Measurements from ENCODE around the gene IGFLR1. TPM values are rescaled to one million over a fixed set of nuclear protein-coding genes. Genes with fewer than 3 reads are reported as not detected.

The IGFLR1 gene
- total RNA-seq, 2 donors from 2014 or later, result 6.0 to 11.2 TPM

DNA sequence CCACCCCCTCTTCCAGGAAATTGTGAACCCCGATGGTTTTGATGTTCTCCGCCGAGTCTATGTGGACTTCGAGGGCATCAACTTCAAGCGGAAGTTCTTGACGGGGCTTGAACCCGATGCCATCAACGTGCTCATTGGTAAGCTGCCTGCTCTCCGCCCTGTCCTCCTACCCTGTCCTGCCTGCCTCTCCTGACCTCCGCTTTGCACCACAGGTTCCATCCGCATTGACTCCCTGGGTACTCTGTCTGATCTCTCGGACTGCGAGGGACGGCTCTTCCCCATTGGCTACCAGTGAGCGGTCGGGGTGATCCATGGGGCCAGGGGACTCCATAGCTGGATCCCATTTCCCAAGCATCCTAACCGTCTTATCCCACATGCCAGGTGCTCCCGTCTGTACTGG, 11.9 kb downstream of the IGFLR1 start:
- no peak overlapping the region for H3K27ac ChIP-seq
- TF ChIP-seq CTCF (IDR thresholded peaks at IDR 0.05), result no peak
- TF ChIP-seq POLR2A (IDR thresholded peaks at IDR 0.05), result no peak
- H3K36me3 ChIP-seq (replicated peaks in 1 of 2; ENCODE audit: insufficient read depth in 1 of 2, low read depth in 2 of 2), result peaks cover 13 to 58% of the 10 kb centered on the region in 2 donors
- H3K4me1 ChIP-seq, result no peaks in the 10 kb centered on the region
- H3K9me3 ChIP-seq, result no peaks in the 10 kb centered on the region
- DNase-seq (no peak), ATAC-seq (no peak)
- H3K27me3 ChIP-seq, result no peaks in the 10 kb centered on the region
- 93 to 94% methylated on average over 14 to 18 of the region's 18 CpGs for WGBS, 2 donors
- H3K4me3 ChIP-seq, result no peak overlapping the region
- intact Hi-C loops (cut with DNase I), result no loop called here

- DNase-seq, result no peak
- no peak for TF ChIP-seq CTCF (IDR thresholded peaks at IDR 0.05)
- no peak for TF ChIP-seq POLR2A (IDR thresholded peaks at IDR 0.05)
These were observed 12.5 kb downstream of the IGFLR1 start for GRCh38 chr19:35729763-35730162.

GRCh38 chr19:35729021-35729420, 13.2 kb downstream of the IGFLR1 start:
- Histone ChIP-seq H3K9me3 (no peaks in the 10 kb centered on the region), H3K36me3 (replicated peaks in 1 of 2; ENCODE audit: insufficient read depth in 1 of 2, low read depth in 2 of 2) (peaks cover 24 to 64% of the 10 kb centered on the region in 2 donors), H3K4me1 (no peaks in the 10 kb centered on the region), H3K27ac (no peak overlapping the region), H3K4me3 (no peak overlapping the region), H3K27me3 (no peaks in the 10 kb centered on the region)
- TF ChIP-seq POLR2A (IDR thresholded peaks at IDR 0.05) (no peak), CTCF (IDR thresholded peaks at IDR 0.05) (no peak)
- WGBS, 2 donors, result 87 to 91% methylated on average over 16 to 18 of the region's 18 CpGs
- DNase-seq (no peak), ATAC-seq (no peak)
- intact Hi-C loops (cut with DNase I), result no loop called here

More at GRCh38 chr19:35729763-35730162, 12.5 kb downstream of the IGFLR1 start:
- no peak for ATAC-seq
- no peaks in the 10 kb centered on the region for H3K27me3 ChIP-seq
- no peak overlapping the region for H3K4me3 ChIP-seq
- intact Hi-C loops (cut with DNase I), result no loop called here
- 64 to 94% methylated on average over 2 to 11 of the region's 11 CpGs for WGBS, 2 donors
- no peaks in the 10 kb centered on the region for H3K4me1 ChIP-seq
- no peaks in the 10 kb centered on the region for H3K9me3 ChIP-seq
- no peak overlapping the region for H3K27ac ChIP-seq
- peaks cover 17 to 64% of the 10 kb centered on the region in 2 donors for H3K36me3 ChIP-seq (replicated peaks in 1 of 2; ENCODE audit: insufficient read depth in 1 of 2, low read depth in 2 of 2)

GRCh38 chr19:35727956-35728706, 14.1 kb downstream of the IGFLR1 start:
- intact Hi-C loops (cut with DNase I), result no loop called here
- TF ChIP-seq CTCF (IDR thresholded peaks at IDR 0.05) (no peak), POLR2A (IDR thresholded peaks at IDR 0.05) (no peak)
- Histone ChIP-seq H3K9me3 (no peaks in the 10 kb centered on the region), H3K27ac (no peak overlapping the region), H3K4me3 (no peak overlapping the region), H3K27me3 (no peaks in the 10 kb centered on the region), H3K4me1 (no peaks in the 10 kb centered on the region), H3K36me3 (replicated peaks in 1 of 2; ENCODE audit: insufficient read depth in 1 of 2, low read depth in 2 of 2) (peaks cover 29 to 72% of the 10 kb centered on the region in 2 donors)
- DNase-seq (no peak), ATAC-seq (no peak)
- WGBS, 2 donors, result 91 to 93% methylated on average over 19 of the region's 19 CpGs
